HG03460 (cell line): ENCODE results near the gene TBC1D5.
"Not testable (repeated sequence)": the region's sequence is repeated elsewhere in the genome, so short reads cannot be mapped to it uniquely, and the experiment has no call there.

ENCODE experiments used
- ATAC-seq: cut with Tn5 transposase; IDR thresholded peaks from one replicate; pipeline ENCODE4 v1.9.1; 2021; ENCODE audit not compliant: unreplicated experiment

TBC1D5 gene

GRCh38 chr3:17749705-17750293 is 7.4 kb upstream of the TBC1D5 start:
- ATAC-seq: peak; percentile 23

DNA sequence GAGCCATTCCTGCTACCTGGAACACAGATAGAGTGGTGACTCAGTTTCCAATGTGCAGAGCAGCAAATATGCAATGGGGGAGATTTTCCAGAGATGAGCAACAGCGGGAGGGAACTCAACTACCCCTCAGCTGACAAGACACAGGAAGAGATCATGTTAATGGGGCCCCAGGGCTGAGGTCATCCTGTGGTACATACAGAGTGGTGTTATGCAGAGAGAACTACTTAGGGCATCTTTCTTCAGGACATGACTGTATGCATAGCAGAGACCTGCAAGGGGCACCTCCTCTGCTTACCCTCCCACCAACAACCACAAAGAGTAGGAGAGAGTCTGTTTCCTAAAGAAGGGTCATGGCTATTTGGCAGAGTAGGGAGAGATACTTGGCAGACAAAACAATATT is 6.8 kb upstream of the TBC1D5 start:
- ATAC-seq: peak; percentile 41

DNA sequence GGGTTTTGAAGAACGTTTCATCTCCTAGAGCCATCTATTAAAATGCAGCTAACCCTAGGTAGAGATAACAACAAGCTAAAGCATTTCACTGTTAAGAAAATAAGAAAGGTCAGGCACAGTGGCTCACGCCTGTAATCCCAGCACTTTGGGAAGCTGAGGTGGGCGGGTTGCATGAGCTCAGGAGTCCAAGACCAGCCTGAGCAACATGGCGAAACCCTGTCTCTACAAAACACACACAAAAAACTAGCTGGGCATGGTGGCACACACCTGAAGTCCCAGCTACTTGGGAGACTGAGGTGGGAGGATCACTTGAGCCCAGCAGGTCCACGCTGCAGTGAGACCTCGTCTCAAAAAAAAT is 5.4 kb upstream of the TBC1D5 start:
- ATAC-seq: peak; percentile 4

- ATAC-seq: peak; percentile 66
Measured at GRCh38 chr3:17747174-17747889, 4.9 kb upstream of the TBC1D5 start.

GRCh38 chr3:17745894-17746293 is 3.5 kb upstream of the TBC1D5 start:
- no peak for ATAC-seq

- no peak for ATAC-seq
Measured at GRCh38 chr3:17745301-17745700, 2.9 kb upstream of the TBC1D5 start.

DNA sequence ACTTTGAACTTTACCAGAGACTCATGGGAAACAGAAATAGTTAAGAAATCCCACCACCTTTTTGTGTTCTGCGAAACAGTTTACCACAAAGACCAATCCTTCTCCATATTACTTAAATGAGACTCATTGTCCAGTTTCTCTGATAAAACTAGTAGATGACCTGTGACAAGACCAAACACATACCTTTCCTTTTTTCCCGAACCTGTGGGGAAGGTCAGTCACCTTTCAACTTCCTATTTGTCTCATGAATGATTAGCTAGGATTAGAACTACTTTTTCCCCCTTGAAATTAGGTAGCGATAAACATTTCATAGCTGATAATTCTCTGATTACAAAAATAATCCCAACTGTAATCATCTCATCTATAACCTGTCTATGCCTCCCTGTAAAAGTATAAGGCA is 2.3 kb upstream of the TBC1D5 start:
- ATAC-seq: no peak

- ATAC-seq: no peak
Measured at GRCh38 chr3:17743658-17743995, 1.2 kb upstream of the TBC1D5 start.

DNA sequence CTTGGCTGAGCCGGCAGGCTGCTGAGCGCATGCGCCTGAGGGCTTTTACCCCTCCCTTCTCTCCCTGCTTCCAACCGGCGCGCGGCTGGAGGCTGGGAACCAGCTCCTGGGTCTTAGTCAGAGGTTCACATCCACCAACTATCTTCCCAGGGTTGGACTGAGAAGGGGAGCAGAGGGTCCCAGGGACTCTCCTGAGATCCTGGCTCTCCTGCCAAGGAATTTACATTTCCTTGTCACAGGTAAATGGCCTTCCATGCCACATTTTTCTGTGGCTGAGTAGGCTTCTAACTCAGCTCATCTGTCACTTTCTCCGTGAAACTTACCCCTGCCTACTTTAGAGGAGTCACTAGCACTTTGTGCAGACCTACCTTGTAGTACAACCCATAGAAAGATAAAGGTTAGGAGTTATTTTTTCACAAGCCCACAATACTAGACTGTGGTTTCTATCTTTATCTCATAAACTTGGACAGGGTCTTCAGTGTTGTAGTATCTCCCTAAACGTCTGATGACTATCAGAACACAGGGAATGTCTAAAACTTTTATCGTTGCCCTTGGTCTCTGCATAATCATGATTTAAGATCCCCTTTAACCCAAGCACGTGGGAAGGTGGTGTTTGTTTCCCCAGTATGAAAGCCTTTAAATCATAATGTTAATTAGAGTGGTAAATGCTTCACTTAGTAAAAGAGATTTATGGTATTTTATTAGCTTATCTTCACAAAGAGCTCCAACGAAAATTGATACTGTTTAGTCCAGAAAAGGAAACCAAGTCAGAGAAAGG is 638 bp upstream of the TBC1D5 start:
- ATAC-seq: no peak

DNA sequence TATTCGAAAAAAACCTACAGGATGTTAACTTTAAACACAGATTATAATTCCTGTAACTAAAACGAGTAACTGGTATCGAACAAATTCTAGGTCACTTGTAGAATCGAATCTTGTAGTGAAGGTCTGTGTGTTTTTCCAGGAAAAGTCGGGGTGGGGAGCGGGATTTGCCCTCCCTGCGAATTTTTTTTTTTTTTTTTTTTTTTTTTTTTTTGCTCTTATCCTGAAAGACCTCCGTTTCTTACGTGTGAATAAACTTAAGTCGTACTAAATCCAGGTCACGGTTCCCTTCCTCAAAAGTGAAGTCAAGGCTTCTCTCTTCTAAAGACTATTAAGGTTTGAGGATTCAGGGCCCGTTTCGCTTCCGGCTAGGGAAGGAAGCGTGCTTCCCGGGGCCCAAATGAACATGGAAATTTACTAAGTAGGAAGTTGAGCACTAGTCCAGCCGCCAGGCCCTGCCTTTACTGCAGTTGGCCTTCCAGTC is 770 bp downstream of the TBC1D5 start:
- ATAC-seq: no peak

- ATAC-seq: no peak
Measured at GRCh38 chr3:17740721-17741141, 1.7 kb downstream of the TBC1D5 start.

GRCh38 chr3:17738921-17739320 is 3.5 kb downstream of the TBC1D5 start:
- ATAC-seq: no peak

GRCh38 chr3:17738219-17738618 is 4.2 kb downstream of the TBC1D5 start:
- no peak for ATAC-seq

DNA sequence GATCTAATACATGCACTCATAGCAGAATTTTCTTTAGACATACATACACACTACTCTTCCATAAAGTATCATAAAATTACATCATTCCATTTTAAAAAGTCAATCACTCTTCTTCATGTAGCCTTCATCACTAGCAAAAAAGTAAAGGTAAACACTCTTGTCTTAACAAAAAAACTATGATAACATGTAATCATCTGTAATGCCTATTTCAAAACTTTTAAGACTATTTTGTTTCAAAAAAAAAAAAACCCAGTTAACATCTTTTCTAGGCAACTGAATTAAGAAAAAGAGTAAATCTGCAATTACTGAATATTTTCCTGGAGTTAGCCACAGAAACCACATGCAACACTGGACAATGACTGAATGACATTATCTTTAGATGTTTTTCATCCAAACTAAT is 4.8 kb downstream of the TBC1D5 start:
- ATAC-seq: no peak

DNA sequence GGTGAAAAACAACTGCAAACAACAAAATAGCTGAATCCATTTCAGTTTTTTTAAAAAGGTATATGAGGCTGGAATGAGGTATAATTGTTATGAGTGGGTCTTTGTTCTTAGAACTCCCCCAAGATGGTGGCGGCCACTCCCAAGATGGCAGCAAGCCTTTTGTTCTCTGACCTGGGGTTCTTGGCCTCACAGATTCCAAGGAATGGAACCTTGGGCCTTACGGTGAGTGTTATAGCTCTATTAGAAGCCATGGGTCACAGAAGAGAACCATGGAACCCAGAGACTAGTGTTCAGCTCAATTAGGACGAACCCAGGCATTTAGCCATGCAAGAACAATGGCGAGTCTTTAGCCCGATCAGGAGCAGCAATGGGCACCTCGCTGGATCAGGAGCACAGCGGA is 7.1 kb downstream of the TBC1D5 start:
- not testable (repeated sequence) for ATAC-seq

GRCh38 chr3:17733768-17734167 is 8.7 kb downstream of the TBC1D5 start:
- ATAC-seq: no peak

DNA sequence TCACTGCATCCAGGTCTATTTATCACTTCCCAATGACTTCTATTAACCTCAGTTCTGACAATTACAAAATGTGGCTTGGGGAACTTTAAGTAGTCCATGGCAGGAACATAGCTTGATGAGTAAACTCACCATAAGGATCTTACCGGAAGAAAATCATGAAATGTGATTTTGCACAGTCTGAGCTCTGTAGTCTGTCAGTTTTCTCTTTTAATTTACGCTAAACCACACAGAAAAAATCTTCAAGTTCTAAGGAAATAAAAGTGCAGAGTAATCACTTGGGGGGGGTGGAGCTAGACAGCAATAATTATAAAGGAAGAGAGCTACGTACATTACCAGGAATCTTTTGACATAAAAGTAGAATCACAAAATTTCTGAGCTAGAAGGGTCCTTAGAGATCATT is 9.2 kb downstream of the TBC1D5 start:
- no peak for ATAC-seq

GRCh38 chr3:17730318-17730967 is 12.0 kb downstream of the TBC1D5 start:
- no peak for ATAC-seq

- no peak for ATAC-seq
Measured at GRCh38 chr3:17726313-17726712, 16.1 kb downstream of the TBC1D5 start.

DNA sequence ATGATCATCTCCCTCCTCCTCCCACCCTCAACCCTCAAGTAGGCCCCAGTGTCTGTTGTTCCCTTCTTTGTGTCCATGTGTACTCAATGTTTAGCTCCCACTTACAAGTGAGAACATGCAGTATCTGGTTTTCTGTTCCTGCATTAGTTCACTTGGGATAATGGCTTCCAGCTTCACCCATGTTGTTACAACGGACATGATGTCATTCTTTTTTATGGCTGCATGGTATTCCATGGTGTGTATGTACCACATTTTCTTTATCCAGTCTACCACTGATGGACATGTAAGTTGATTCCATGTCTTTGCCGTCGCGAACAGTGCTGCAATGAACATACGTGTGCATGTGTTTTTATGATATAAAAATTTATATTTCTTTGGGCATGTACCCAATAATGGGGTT is 16.6 kb downstream of the TBC1D5 start:
- not testable (repeated sequence) for ATAC-seq

DNA sequence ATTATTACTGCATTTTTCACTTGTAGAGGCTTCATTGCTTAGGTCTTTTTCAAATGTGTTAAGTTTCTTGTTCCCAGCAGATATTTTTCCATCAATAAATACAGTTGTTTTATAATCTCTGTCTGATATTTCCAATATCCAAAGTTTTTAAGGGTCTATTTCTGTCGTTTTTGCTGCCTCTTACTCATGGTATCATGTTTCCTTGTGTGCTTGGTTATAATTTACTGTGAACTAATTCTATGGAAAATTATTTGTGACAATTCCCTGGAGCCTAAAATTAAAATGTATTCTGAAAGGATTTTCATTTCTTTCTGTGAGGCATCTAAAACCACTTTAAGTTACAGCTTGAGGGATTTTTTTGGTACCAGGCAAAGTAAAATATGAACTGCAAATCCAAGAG is 17.5 kb downstream of the TBC1D5 start:
- ATAC-seq: no peak

DNA sequence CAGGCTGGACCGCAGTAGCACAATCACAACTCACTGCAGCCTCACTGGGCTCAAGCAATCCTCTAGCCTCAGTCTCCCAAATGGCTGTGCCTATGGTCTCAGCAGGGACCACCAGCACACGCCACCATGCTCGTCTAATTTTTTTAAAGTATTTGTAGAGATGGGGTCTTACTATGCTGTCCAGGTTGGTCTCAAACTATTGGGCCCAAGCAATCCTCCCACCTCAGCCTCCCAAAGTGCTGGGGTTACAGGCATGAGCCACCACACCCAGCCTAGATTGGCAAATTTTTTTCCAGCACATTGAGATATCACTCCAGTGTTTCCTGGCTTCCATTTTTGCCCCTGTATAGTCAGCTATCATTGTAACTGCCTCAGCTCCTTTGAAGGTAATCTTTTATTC is 18.3 kb downstream of the TBC1D5 start:
- no peak for ATAC-seq
